ENCODE results near the gene TTC12.

Gene TTC12

GRCh38 chr11:113332638-113333329 is 18.4 kb downstream of the TTC12 start:
- Mint-ChIP-seq H3K4me1 (no peaks in the 10 kb centered on the region), H3K36me3 (peaks cover 78% of the 10 kb centered on the region), H3K9me3 (peaks cover 3% of the 10 kb centered on the region), H3K27ac (no peak overlapping the region), H3K27me3 (no peaks in the 10 kb centered on the region), H3K4me3 (no peak overlapping the region)
- ATAC-seq, result no peak

- Mint-ChIP-seq H3K9me3 (peaks cover 3% of the 10 kb centered on the region), H3K27me3 (no peaks in the 10 kb centered on the region), H3K27ac (no peak overlapping the region), H3K36me3 (peaks cover 82% of the 10 kb centered on the region), H3K4me1 (no peaks in the 10 kb centered on the region), H3K4me3 (no peak overlapping the region)
- ATAC-seq, result no peak
Observed at GRCh38 chr11:113334183-113334582, 19.8 kb downstream of the TTC12 start.

GRCh38 chr11:113338730-113339129 is 24.3 kb downstream of the TTC12 start:
- Mint-ChIP-seq H3K4me1 (no peaks in the 10 kb centered on the region), H3K36me3 (peaks cover 87% of the 10 kb centered on the region), H3K9me3 (peaks cover 3% of the 10 kb centered on the region), H3K4me3 (no peak overlapping the region), H3K27ac (no peak overlapping the region), H3K27me3 (no peaks in the 10 kb centered on the region)
- no peak for ATAC-seq

DNA sequence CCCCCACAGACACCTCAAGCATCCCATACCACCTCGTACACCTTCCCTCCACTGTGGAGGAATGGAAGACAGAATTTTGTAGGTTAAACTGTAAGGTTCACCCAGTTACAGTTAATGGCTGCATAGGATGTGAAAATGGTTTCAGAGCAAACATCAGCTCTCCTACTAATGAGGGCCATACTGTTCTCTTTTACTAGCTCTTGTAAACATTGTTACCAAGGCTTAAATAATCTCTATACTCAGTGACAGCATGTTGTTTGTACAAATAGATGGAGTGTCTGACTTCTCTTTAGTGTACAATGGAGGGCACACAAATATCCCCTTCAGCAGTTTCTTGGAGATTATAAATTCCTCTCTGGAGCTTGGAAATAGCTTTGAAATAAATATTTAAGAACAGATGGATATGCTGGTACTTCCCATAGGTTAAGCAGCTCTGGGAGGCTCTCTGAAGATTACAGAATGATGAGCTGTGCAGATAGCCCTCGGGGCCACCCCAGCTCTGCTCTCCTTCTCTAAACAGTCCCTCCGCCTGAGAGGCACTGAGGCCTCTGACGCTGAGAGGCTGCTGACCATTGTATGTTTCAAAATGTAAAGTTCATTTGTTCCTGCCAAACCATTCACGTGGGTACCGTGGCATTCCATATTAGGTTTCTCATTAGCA is 25.7 kb downstream of the TTC12 start:
- no peak for ATAC-seq
- H3K4me1 Mint-ChIP-seq, result no peaks in the 10 kb centered on the region
- H3K36me3 Mint-ChIP-seq, result peaks cover 89% of the 10 kb centered on the region
- H3K4me3 Mint-ChIP-seq, result no peak overlapping the region
- peaks cover 3% of the 10 kb centered on the region for H3K9me3 Mint-ChIP-seq
- H3K27me3 Mint-ChIP-seq, result no peaks in the 10 kb centered on the region
- no peak overlapping the region for H3K27ac Mint-ChIP-seq

DNA sequence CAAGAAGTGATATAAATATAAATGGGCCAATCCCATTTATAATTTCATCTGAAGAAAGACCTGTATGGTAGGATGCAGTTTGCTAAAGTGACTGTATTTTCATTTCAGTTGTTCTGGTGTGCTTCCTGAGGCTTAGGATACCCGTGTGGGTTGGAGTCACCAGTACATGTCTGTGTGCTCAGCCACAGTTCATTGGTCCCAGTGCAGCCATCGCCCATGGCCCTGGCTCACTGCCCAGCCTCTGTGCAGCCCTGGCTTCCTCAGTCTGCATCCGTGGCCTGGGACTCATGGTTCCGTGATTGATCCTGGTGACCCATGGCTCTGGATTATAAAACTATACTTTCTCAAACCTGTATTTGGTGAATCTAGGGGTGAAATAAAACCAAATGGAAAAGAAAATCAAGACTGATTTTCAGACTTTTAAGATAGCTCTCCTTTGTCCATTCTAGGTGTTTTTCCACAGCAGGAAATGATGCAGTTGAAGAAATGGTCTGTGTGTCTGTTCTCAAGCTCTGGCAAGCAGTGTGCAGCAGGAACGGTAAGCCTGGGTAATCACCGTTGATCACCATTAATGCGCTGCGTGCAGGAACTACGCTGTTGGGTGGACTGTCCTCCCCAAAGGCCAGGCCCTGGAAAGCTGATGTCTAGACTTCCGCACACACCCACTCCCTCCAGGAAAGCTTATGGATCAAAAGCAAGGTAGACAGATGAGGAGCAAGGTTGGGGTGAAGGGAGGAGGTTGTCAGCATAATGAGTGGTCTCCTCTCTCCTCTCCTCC is 27.2 kb downstream of the TTC12 start:
- Mint-ChIP-seq H3K4me1 (no peaks in the 10 kb centered on the region), H3K4me3 (no peak overlapping the region), H3K27ac (no peak overlapping the region), H3K27me3 (no peaks in the 10 kb centered on the region), H3K9me3 (no peaks in the 10 kb centered on the region), H3K36me3 (peaks cover 81% of the 10 kb centered on the region)
- ATAC-seq, result no peak

GRCh38 chr11:113345978-113346377 is 31.6 kb downstream of the TTC12 start:
- Mint-ChIP-seq H3K27me3 (no peaks in the 10 kb centered on the region), H3K4me1 (no peaks in the 10 kb centered on the region), H3K27ac (no peak overlapping the region), H3K4me3 (no peak overlapping the region), H3K9me3 (no peaks in the 10 kb centered on the region), H3K36me3 (peaks cover 70% of the 10 kb centered on the region)
- no peak for ATAC-seq

GRCh38 chr11:113349528-113349927 is 35.1 kb downstream of the TTC12 start:
- H3K36me3 Mint-ChIP-seq, result peaks cover 74% of the 10 kb centered on the region
- no peak overlapping the region for H3K4me3 Mint-ChIP-seq
- H3K4me1 Mint-ChIP-seq, result no peaks in the 10 kb centered on the region
- H3K9me3 Mint-ChIP-seq, result peaks cover 5% of the 10 kb centered on the region
- no peak for ATAC-seq
- no peak overlapping the region for H3K27ac Mint-ChIP-seq
- H3K27me3 Mint-ChIP-seq, result no peaks in the 10 kb centered on the region

DNA sequence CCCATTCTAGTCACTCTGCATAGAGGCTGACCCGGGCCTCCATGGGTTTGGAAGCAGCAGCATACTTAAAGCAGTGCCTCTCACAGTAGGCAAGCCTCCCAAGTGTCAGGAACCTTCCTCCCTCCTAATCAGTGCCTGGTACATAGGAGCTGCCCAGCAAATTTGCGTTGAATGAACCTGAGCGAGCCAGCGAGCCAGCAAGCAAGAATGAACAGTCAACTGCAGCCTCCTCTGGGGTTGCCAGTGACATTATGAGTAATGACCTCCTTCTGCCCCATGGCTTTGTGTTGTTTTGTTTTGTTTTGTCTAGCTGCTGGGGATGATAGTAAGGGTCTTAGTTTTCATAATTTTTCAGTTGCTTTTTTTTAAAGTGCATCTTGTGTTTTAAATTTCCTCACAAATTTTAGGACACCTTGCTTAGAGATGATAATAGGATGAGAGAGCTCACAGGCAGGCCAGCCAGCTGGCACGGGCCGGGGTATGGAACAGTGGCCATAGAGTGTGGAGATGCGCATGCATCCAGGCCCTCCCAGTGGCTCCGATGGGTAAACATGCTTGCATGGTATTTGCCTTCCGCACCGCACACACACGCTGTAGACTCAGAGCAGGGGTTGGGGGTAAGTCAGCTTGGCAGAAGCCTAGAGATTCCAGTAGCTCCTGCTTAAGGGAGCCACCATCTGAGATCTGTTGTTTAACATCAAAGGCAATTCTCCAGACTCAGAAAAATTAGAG is 36.1 kb downstream of the TTC12 start:
- Mint-ChIP-seq H3K4me1 (no peaks in the 10 kb centered on the region), H3K27ac (no peak overlapping the region), H3K9me3 (peaks cover 11% of the 10 kb centered on the region), H3K4me3 (no peak overlapping the region), H3K36me3 (peaks cover 76% of the 10 kb centered on the region), H3K27me3 (no peaks in the 10 kb centered on the region)
- ATAC-seq, result no peak

DNA sequence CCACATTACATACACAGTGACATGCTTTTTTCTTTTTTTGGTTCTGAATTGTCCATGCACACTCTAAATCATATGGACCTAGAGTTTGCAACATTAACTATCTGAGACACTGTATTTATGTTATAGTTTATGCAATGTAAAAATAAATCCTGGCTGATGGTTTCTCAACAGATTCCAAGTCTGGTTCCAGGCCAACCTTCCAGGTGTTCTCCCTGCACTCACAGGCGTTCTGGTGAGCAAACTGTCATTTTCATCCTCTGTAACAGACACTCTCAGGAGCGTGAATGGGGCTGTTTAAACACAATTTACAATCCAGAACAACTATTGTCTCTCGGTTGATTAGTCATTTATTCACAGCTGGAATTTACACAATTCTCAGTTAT is 36.7 kb downstream of the TTC12 start:
- peaks cover 15% of the 10 kb centered on the region for H3K9me3 Mint-ChIP-seq
- H3K36me3 Mint-ChIP-seq, result peaks cover 79% of the 10 kb centered on the region
- H3K4me1 Mint-ChIP-seq, result no peaks in the 10 kb centered on the region
- H3K4me3 Mint-ChIP-seq, result no peak overlapping the region
- no peaks in the 10 kb centered on the region for H3K27me3 Mint-ChIP-seq
- H3K27ac Mint-ChIP-seq, result no peak overlapping the region
- ATAC-seq, result no peak

- H3K36me3 Mint-ChIP-seq, result peaks cover 84% of the 10 kb centered on the region
- no peak for ATAC-seq
- H3K4me3 Mint-ChIP-seq, result no peak overlapping the region
- H3K27me3 Mint-ChIP-seq, result no peaks in the 10 kb centered on the region
- H3K27ac Mint-ChIP-seq, result no peak overlapping the region
- peaks cover 18% of the 10 kb centered on the region for H3K9me3 Mint-ChIP-seq
- no peaks in the 10 kb centered on the region for H3K4me1 Mint-ChIP-seq
Observed at GRCh38 chr11:113351480-113351879, 37.1 kb downstream of the TTC12 start.

DNA sequence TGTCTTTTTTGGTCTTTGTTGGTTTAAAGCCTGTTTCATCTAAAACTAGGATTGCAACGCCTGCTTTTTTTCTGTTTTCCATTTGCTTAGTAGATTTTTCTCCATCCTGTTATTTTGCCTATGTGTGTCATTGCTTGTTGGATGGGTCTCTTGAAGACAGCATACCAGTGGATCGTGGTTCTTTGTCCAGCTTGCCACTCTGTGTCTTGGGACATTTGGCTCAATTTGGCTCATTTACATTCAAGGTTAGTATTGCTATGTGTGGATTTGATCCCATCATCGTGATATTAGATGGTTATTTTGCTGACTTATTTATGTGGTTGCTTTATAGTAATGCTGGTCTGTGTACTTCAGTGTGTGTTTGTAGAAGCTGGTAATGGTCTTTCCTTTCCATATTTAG is 41.8 kb downstream of the TTC12 start:
- Mint-ChIP-seq H3K27ac (no peak overlapping the region), H3K36me3 (peaks cover 97% of the 10 kb centered on the region), H3K4me3 (no peak overlapping the region), H3K27me3 (no peaks in the 10 kb centered on the region), H3K4me1 (no peaks in the 10 kb centered on the region), H3K9me3 (peaks cover 21% of the 10 kb centered on the region)
- ATAC-seq, result no peak

DNA sequence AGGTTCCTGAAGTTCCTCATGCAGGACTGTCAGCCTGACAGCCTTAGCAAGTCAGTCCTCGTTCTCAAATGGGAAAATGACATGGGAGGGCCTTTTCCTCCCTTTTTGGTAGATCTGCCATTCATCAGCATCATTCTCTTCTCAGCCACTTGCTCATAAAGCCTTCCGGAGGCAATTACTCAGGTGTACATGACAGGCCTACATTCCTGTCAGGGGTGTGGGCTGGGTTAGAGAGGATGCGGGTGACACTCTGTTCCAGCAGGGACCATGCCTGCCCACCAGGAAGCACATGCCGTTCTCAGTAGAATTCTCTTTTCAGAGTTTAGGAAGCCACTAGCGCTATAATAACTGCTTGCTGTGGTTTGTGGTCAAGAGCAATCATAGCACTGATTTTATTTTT is 49.0 kb downstream of the TTC12 start:
- Mint-ChIP-seq H3K9me3 (no peaks in the 10 kb centered on the region), H3K27me3 (no peaks in the 10 kb centered on the region), H3K4me1 (no peaks in the 10 kb centered on the region), H3K27ac (no peak overlapping the region), H3K4me3 (no peak overlapping the region), H3K36me3 (peaks cover 83% of the 10 kb centered on the region)
- no peak for ATAC-seq

DNA sequence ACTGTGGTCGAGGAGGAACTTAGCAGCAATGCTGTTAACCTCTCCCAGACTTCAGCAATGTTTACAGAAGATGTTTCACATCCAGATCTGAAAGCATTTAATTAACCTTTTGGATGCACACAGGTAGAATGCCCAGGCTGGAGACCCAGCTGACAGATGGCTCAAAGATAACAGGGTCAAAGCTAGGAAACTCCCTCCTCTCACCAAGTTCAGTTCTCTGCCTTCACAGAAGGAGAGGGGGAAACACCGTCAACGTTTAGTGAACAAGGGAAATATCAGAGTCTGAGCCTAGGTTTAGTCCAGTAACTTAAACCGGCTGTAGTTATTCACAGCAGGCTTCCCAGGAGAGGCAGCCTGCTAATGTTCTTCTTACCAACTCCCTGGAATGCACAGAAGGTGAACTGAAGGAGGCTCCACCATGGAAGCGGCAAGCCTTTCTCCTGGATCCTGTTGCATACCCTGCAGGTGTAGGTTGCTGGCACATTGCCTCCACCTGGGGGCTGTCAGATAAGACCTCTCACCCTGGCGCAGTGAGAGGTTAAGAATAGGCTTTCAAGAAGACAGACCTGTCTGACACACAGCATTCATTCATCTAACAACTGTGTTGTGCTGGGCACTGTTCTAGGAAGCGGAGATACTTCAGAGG is 49.7 kb downstream of the TTC12 start:
- no peak for ATAC-seq
- no peaks in the 10 kb centered on the region for H3K4me1 Mint-ChIP-seq
- no peaks in the 10 kb centered on the region for H3K27me3 Mint-ChIP-seq

GRCh38 chr11:113365895-113366294 is 51.5 kb downstream of the TTC12 start:
- Mint-ChIP-seq H3K4me1 (no peaks in the 10 kb centered on the region), H3K36me3 (peaks cover 70% of the 10 kb centered on the region), H3K4me3 (no peak overlapping the region), H3K9me3 (no peaks in the 10 kb centered on the region), H3K27me3 (no peaks in the 10 kb centered on the region), H3K27ac (no peak overlapping the region)
- ATAC-seq, result no peak

More for the DNA sequence above, 49.7 kb downstream of the TTC12 start:
- Mint-ChIP-seq H3K4me3 (no peak overlapping the region), H3K27ac (no peak overlapping the region), H3K36me3 (peaks cover 81% of the 10 kb centered on the region), H3K9me3 (no peaks in the 10 kb centered on the region)

DNA sequence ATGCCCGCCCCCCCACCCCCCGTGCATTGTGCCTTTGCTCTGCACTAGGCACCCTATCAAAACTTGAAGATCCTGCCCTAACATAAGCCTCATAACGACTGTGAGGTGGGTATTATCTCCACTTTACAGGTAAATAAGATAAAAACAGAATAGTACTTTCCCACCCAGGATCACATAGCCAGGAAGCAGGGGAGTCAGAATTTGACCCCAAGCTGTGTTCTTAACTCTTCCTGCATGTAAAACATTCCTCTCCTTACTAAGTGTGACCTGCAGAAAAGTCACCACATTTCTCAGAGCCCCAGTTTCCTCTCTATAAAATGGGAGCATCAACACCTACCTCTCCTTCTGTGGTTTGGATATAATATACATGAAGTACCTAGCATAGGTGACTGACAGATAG is 55.0 kb downstream of the TTC12 start:
- Mint-ChIP-seq H3K27me3 (no peaks in the 10 kb centered on the region), H3K4me3 (no peak overlapping the region), H3K27ac (no peak overlapping the region), H3K9me3 (no peaks in the 10 kb centered on the region), H3K36me3 (peaks cover 52% of the 10 kb centered on the region), H3K4me1 (no peaks in the 10 kb centered on the region)
- no peak for ATAC-seq
